OCI-LY3 (cell line): ENCODE results near the gene CEP44.

Experiments
- EZH2phosphoT487 ChIP-seq: fragments of 200-600 bp; shearing (Covaris generic); IDR thresholded peaks from 2 replicates; pipeline ENCODE4 v1.6.1; 2018; ENCODE audit warnings: antibody characterized with exemption, mixed run types, low read depth
- TF ChIP-seq, protein P1 (sequence below): fragments of 200-600, 300-600 bp; sonication (generic); IDR thresholded peaks from 2 replicates; pipeline ENCODE4 v1.5.1; 2014; ENCODE audit warnings: antibody characterized with exemption, low read length, low read depth

DNA sequence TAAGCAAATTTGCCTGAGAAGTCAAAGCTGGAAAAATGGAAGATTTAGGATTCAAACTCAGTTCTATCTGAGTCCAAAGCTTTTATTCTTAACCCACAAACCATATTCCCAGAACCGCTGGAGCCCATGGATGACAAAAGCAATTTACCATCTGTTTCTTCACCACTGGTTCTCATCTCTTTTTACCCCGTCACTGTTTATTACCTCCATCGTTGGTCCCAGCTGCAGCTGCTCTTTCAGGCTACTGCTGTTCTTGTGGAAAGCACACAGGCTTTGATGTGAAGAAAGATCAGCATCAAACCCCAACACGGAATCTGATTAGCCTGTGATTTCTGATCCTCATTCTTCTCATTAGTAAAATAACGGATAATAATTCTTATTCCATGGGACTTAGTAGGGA lies 9.8 kb upstream of the CEP44 start:
- TF ChIP-seq, protein P1, sequence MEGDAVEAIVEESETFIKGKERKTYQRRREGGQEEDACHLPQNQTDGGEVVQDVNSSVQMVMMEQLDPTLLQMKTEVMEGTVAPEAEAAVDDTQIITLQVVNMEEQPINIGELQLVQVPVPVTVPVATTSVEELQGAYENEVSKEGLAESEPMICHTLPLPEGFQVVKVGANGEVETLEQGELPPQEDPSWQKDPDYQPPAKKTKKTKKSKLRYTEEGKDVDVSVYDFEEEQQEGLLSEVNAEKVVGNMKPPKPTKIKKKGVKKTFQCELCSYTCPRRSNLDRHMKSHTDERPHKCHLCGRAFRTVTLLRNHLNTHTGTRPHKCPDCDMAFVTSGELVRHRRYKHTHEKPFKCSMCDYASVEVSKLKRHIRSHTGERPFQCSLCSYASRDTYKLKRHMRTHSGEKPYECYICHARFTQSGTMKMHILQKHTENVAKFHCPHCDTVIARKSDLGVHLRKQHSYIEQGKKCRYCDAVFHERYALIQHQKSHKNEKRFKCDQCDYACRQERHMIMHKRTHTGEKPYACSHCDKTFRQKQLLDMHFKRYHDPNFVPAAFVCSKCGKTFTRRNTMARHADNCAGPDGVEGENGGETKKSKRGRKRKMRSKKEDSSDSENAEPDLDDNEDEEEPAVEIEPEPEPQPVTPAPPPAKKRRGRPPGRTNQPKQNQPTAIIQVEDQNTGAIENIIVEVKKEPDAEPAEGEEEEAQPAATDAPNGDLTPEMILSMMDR: no peak
- no peak for TF ChIP-seq EZH2phosphoT487
